Muscle of back (tissue), 13 donors: ENCODE results near the gene SH2B2. TPM values are rescaled to one million over a fixed set of nuclear protein-coding genes. Genes with fewer than 3 reads are reported as not detected.

ENCODE experiments used
- DNase-seq, 3 donors: peaks; one replicate each; pipeline versions ENCODE4 v3.0.0 to v3.0.0-alpha.2; 2013
- long read RNA-seq, 9 donors: transcript quantifications; one replicate each; lab custom pipeline, GENCODE V29; 2026
- polyA plus RNA-seq, 10 donors: library from polyadenylated mRNA; unstranded; fragments of 120-200 nt; gene quantifications; one replicate each; pipeline ENCODE4 v1.2.1, GENCODE V29; 2013; ENCODE audit not compliant: insufficient read length in 10 of 10

The SH2B2 gene
- 10 to 100 TPM in 9 of 10 donors, 1 to 10 TPM in 1; 8.9 to 15.3 (median 11.9) TPM for polyA plus RNA-seq
- long read RNA-seq, donor 1, result 0 reads
- long read RNA-seq, donor 2, partial matches to known transcripts, result 0 of 1 reads
- long read RNA-seq, donor 2, other reads (novel, unspliced or antisense), result 0 of 1 reads
- long read RNA-seq, donor 3, result 0 reads
- long read RNA-seq, donor 4, result 0 reads
- long read RNA-seq, donor 5, partial matches to known transcripts, result 0 of 1 reads
- long read RNA-seq, donor 5, other reads (novel, unspliced or antisense), result 0 of 1 reads
- long read RNA-seq, donor 6, partial matches to known transcripts, result 5 of 5 reads
- long read RNA-seq, donor 6, other reads (novel, unspliced or antisense), result 0 of 5 reads
- long read RNA-seq, donor 7, result 0 reads
- long read RNA-seq, donor 8, result 0 reads
- long read RNA-seq, donor 9, result 0 reads

DNA sequence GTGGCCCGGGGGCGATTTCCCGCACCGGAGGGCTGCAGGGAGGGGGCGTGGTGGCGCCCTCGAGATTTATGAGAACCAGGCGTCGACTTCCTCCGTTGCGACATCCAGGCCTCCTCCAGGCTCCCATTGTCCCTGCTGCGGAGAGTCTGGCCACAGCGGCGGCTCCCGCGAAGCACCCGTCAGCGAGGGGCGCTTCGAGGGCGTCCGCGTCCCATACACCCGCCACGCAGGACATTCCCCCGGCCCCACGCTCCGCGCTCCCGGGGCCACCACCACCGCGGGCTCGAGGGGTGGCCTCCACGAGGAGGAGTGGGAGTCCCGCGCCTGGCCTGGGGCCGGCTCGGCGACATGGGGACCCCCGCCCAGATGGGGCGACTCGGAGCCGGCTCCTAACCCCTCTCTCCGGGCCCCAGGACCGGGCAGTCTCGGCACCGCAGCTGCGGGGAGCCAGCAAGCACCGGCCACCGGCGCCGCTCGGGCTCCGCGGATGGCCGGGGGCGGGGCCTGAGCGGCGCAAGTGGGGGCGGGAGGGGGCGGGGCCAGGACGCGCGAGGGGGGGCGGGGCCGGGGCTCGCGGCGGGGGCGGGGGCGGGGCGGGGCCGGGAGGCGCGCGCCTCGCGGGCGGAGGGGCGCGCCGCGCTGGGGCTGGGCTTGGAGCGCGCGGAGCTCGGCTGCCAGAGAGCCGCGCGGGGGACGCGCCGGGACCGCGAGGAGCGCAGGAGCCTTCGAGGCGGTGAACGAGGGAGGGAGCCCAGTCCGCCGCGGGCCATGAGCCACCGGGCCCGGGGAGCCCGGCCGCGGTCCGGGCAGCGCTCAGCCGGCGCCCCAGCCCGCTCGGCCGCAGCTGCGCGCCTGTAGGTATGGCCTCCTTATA is at the start of gene SH2B2:
Gene SH2B2, plus strand, starts transcription at position 632 of the 874 bp plus-strand sequence. CDS start 13,683 bp downstream, outside the sequence.
- peak in 2 of 3 donors; percentile 74 to 87 for DNase-seq

DNA sequence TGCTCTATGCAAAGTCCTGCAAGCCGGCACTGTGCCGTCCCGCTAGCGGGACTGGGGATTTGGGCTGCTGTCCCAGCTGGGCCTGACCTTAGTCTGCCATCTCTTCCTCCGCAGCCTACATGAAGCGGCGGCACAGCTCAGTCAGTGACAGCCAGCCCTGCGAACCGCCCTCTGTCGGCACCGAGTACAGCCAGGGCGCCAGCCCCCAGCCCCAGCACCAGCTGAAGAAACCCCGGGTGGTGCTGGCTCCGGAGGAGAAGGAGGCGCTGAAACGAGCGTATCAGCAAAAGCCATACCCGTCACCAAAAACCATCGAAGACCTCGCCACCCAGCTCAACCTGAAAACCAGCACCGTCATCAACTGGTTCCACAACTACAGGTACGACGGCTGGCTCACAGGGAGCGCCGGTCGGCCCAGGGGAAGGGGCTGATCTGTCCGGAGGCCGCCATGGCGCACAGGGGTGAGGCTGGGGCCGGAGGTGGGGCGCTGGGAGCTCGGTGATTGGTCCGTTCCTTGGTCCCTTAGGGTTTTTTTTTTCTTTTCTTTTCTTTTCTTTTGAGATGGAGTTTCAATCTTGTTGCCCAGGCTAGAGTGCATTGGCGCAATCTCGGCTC is 47.4 kb upstream of the SH2B2 start:
- DNase-seq, result no peak

DNA sequence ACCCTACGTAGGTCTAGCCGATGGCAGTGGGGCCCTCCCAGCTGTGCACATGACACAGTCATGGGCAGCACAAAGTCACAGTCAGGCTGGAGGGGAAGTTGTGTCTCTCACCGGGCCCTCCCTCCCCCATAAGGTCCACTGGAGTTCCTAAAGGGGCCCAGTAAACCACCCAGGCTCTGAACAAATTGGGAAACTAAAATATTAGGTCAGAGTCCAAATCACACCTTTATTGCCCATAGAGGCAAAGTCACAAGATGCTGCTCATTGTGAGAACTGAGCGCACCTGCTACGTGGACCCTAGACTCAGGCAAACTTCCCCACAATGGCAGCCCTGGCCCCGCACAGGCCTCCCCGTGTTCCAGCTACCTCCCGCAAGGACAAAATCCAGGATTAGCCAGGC is 45.2 kb upstream of the SH2B2 start:
- DNase-seq, result no peak

DNA sequence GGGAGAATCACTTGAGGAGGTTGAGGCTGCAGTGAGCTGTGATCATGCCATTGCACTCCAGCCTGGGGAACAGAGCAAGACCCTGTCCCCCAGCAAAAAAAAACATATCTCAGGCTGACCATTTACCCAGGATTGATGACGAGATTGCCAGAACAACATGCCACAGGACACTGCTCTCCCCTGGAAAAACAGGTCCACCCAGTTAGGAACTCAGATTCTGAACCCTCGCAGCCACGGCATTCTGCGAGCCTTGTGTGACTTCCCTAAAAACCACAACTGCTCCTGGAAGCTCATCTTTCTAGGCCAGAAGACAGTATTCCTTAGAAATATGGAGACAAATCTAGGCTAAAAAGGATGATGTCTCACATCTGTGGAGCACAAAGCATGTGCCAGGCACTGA is 42.1 kb upstream of the SH2B2 start:
- no peak for DNase-seq

DNA sequence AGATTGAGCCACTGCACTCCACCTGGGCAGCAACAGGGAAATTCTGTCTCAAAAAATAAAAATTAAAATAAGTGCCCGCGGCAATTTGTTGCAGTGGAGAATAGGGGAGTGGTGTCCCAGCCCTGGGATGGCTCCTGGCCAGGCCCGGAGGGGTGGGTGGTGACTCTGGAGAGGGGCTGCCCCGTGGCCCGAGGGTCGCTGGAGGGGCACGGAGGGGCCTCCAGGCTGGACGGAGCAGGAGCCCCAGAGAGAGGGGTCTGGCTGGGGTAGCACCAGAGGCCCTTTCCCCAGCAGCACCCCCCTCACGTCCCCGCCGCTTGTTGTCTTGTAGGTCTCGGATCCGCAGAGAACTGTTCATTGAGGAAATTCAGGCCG is 38.6 kb upstream of the SH2B2 start:
- no peak for DNase-seq

DNA sequence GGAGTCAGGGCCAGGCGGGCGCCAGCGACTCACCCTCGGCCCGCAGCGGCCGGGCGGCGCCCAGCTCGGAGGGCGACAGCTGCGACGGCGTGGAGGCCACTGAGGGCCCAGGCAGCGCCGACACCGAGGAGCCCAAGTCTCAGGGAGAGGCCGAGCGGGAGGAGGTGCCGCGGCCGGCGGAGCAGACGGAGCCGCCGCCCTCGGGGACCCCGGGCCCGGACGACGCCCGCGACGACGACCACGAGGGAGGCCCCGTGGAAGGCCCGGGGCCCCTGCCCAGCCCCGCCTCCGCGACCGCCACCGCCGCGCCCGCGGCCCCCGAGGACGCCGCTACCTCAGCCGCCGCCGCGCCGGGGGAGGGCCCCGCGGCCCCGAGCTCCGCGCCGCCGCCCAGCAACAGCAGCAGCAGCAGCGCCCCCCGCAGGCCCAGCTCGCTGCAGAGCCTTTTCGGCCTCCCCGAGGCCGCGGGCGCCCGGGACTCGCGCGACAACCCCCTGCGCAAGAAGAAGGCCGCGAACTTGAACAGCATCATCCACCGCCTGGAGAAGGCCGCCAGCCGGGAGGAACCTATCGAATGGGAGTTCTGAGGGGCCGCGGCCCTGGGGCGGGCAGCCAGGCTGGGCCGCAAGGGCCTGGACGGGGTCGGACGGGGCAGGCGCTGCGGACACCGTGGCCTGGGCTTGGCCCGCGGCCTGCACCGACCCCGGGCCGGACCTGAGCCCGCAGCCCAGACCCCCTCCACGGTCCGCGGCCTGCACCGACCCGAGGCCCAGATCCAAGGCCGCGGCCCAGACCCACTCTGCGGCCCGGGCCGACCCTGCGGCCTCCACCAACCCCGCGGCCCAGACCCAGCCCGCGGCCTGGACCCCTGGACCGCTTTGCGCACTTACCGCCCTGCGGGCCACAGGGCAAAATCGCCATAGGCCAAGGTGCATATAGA is 37.9 kb upstream of the SH2B2 start:
- no peak for DNase-seq

DNA sequence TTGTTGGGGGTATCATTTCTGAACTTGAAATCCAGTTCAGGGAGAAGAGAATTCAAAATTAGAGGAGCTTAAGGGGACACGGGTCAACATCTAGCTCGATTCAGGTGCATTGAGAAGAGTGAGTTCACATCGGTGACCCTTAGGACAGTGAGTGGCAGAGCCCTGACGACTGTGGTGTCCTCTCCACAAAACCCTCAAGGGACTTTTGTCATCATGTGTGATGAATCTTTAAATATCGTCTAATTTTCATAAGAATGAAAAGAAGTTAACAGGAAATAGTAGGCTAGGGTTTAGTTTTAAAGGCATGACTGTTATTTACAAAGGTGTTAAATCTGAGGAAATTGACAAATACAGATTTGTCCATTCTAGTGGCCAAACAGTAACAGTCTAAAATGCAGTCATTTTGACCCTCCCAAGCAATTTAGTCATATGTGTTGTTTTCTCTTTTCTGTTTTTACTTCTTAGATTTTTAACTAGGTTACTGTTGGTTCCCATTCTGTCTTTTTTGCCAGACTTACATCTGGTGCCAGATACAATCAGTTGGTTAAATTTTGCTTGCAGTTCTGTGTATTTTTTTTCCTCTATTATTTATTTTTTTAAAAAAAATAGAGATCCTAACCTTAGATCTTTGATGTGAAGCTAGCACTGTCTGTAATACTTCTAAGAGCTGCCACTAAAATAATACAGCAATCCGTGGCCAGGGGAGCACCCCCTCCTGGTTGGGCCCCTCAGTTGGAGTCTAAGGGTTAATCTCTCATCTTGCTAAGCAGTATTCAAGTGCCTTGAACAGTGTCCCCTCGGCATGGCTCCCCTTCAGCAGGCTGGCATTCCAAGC is 34.9 kb upstream of the SH2B2 start:
- DNase-seq, result no peak

DNA sequence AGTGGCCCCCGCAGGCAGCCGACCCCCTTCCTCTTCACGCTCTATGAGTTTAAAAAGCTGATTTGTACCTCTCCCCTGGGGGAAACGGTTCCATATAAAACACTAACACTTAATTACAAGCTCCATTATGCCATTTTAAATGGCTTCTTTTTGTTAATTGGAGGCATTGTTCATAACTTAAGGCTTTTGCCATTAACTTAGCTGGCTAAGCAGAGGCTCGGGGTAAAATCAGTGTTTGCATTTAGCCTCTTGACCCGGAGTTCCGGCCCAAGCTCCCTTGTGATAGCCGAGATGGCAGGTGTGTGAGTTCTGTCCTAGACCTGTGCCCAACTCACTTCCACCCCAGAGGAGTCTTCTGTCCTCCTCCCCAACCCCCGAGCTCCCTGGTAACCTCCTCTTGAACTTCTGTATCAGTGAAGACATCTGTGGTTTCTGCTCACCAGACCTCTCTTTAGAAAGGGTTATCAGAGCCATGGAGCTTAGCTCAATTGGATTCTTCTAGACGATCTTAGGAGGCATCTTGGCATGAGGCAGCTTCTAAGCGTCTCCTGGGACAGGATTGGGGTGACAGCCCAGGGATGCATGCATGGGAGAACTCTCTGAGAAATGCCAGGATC is 34.2 kb upstream of the SH2B2 start:
- DNase-seq, result no peak

DNA sequence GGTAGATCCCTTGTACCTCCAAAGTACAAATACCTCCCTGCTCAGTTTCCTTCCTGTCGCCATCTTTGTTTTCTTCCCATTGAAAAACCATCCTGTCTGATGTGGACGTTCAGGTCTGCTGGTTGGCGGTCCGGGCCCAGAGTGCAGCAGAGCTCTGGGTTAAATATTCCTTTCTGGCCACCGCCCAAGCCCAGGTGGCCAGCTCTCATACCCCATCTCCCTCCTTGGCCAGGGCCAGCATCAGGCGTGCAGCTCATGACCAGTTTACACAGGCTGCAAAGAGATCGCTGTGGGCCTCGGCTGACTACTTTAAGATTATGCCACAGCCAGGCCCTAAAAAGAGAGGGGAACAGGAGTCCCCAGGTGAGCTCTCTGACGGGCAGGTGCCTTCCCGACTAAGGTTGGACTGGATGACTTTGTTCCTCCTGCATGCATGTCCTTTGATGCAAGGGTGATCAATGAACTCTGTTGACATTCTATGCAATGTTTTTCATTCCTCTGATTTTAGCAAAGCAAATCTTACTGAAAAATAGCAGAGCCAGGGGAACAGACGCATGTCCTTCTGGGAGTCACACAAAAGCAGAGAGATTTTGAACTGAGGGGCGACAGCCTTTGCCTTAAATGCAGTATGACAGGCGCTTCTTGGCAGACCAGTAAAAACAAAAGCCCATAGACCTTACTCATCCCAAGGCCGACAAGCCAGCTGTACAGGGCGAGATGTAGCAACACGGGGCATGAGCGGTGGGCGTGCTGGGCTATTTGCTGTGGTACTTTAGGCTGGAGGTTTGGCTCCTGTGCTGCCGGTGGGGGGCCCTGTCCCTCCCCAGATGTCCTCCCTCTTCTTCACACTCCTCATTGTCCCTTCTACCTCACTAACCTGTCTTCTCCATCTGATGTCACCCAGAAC is 33.3 kb upstream of the SH2B2 start:
- DNase-seq, result no peak

DNA sequence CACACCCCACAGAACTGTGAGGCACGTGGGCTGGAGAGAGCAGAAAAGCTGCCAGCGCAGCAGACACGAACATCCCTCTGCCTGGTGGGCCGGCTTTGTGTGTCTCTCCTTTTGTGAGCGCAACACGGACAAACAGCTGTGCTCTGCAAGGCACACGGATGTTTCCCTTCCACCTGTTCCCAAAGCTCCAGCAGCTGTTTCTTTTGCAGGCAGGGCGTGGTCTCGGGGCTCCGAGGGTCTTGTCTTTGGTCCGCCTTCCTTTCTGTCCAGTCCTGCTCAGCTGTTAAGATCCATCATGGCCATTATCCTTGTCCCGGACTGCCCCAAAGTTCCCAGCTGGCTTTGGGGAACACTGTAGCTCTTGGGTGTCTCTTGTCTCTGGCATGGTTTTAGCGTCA is 32.7 kb upstream of the SH2B2 start:
- DNase-seq, result peak; percentile 59 to 80 (median 73)

DNA sequence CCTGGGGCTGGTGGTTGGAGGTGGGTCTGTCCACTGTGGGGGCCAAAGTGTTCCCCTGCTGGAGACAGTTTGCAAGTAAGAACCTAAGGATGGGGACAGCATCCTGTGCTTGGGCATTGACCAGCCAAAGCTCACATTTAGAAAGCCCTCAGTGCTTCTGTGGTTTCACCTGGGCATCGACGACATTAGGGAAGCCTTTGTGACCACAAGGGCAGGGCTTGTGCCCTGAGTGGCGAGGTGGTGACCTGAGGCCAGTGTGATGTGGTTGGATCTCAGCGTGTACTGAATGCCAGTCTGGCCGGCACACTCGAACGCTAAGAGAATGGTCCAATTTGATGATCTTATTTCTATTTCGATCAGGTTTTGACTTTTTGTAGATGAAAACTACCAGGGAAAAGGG is 32.1 kb upstream of the SH2B2 start:
- no peak for DNase-seq

DNA sequence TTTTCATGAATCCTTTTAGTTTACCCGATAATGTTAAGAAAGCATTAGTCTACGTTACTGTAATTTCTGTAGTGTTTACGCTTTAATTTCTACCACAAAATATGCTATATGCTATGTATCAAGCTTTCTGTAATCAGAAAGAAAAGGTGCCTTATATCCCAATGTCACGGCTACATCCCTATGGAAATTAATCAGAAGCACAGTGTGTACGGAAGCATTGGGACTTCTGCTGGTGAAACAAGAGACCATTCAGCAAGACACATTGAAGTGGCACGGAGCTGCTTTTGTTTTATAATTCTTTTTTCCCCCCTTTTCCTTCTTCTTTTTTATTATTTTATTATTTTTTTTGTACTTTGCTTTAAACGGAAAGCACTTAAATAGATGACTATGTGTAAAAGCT is 31.2 kb upstream of the SH2B2 start:
- no peak for DNase-seq

DNA sequence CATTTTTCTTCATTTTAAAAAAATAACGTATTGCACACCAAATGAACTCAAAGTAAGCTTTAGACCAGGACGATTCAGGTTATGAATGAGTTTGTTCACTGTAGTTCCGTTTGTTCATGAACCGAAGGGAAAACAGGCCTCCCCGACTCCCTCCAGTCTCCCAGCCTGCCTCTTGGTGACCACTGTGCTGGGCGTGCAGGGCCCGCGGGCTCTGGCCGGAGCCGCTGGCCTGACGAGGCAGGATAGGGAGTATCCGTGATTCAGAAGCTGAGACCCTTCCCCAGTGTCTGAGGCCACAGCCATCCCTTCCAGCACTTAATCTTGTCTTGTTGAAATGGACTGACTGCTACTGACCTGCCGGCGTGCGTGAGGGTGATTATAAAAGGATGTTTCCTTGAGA is 30.8 kb upstream of the SH2B2 start:
- no peak for DNase-seq

DNA sequence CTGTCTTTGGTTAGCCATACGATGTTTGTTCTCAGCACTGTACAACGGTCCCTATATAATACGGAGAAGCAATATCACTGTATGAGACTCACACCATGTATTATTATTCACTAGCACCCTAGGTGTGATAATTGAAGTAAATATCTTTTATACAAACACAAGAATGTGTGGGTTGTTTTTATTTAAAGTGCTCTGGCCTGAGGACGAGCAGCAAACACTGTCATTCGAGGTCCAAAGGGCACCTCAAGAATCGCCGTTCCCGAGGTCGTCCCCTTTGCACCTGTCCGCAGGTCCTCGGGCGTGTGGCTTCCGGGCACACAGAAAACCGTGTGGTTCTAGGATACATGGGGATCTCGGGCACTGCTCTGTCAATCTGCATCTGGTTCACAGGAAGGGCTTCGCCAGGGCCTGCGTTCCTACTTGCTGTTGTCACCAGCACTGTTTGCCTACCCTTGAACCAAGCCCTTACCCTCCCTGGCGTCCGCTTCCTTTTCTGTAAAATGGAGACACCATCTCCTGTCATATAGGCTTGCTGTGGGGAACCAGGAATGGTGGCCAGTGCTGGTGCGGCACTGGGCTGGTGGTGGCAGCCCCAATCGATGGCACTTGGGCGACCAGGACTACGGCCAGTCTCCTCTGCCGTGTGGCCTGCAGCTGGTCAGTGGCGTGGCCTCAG is 28.5 kb upstream of the SH2B2 start:
- DNase-seq, result no peak

DNA sequence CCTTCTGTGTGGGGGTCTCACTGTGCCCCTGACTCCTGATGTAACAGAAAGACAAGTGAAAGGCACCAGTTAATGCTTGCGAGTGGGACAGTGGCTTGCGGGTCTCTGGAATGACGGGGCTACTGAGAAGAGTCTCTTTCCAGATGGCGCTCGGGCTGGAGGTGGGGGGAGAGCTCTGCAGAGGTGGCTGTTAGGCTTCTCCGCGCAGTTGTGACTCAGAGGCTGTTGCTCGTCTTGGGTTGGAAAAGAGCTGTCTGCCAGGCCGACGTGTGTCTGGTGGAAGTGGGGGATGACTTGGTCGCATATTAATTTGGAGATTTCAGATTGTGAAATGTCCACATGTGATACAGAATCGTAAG is 27.9 kb upstream of the SH2B2 start:
- DNase-seq, result no peak

DNA sequence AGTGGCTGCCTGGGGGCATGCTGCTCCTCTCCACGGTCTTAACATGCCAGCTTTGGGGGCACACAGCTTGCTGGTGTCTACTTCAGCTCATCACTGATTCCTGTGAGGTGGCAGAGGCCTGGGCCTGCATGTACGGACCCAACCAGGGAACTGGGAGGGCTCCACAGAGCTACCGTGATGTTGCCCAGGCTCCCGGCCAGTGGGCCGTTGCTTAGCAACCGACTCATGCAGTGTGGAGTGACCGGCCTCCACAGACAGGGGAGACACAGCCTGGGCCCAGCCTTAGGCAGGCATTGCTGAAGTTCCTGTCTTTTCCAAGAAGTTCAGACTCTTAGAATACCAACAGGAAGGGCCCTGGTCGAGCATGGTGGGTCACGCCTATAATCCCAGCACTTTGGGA is 25.8 kb upstream of the SH2B2 start:
- DNase-seq, result peak in 1 of 3 donors; percentile 60

DNA sequence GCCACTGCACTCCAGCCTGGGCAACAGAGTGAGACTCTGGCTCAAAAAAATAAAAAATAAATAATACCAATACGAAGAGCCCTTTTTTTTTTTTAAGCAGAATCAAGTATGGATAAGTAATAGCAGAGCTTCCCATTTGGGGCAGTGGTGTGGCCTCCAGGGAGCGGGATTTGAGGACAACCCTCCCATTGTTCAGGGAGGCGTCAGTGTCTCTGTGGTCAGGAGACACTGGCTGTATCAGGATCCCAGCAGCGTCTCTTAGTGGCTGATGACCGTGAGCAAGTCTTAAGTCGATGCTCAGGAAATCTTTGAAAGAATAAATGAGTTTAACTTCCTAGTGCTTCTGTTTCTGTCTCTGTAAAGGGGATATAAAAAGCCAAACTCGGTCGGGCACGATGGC is 25.2 kb upstream of the SH2B2 start:
- no peak for DNase-seq

DNA sequence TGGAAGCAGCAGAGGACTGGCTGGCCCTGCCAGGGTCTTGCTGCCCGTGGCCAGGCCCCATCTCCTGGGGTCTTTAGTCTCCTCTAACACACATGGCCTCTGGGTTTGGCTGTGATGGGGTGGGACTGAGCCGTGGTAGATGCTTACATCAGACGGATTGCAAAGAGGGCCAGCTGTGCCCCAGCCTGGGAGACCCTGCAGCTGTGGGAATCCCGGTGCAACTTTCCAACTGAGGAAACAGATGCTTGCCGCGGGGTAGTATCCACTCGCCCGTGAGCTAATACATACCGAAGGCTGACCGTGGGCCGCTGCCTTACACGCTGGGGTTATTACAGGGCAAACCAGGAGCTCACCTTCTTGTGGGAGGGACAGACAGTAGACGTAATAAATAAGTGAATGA is 24.1 kb upstream of the SH2B2 start:
- no peak for DNase-seq
